Measurements from ENCODE around the gene RHCG.

The RHCG gene

DNA sequence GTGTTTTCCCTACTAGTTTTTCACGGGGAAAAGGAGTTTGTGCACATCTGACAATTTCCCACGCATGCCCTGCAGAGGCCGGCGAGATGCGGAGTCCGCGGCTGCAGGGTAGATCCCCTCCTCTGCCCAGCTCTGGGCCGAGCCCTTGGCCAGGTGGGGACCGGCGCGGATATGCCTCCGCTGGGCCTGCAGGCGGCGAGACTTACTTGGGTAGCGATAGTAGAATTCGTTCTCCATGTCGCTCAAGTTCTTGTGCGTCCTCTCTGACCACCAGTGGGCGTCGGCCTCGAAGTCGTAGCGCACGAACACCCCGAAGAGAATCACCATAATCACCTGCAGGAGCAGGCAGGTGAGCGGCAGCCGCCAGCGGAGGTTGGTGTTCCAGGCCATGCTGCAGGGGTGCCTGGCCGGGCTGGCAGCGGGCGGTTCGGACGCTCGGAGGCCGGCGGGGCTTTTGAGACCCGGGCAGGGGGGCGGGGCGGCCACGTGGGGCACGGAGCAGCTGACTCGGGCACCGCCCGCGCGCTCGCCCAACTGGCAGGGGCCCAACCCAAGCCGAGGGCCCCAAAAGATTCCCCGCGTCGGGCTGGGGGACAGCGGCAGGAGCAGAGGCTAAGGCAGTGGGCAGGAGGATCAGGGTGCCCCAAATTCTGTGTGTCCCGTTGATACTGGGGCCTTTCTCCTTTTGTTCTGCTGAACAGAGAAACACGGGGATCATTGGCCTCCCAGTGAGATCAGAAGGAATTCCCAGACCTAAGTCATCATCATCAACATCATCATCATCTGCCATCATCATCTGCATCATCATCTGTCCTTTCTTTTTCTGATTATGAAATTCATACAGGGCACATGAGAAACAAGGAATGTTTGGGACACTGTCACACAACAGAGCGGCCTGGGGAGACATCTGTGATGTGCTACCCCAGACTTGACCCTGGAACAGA is at the start of gene RHCG:
Gene RHCG (minus strand): TSS at position 429 of the 944 bp plus-strand sequence. CDS start 39 bp downstream, at position 390.
- DNase-seq: no peak

DNA sequence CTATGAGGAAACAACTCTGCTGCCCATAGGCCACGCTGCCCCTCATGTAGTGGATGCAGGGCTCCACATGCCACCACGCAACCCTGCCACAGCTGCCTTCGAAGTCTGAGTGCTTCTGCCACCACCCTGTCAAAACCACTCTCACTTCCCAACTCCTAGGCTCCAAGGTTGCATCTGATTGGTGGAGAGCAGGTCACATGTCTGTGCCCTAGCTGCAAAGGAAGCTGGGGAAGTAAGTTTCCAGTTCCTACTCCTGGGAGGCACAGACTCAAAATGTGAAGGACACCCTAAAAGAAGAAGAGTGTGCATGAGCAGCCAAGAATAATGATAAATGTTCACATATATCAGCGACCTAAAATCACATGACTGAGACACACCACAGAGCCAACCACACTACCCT is 47.0 kb upstream of the RHCG start:
- DNase-seq: no peak

DNA sequence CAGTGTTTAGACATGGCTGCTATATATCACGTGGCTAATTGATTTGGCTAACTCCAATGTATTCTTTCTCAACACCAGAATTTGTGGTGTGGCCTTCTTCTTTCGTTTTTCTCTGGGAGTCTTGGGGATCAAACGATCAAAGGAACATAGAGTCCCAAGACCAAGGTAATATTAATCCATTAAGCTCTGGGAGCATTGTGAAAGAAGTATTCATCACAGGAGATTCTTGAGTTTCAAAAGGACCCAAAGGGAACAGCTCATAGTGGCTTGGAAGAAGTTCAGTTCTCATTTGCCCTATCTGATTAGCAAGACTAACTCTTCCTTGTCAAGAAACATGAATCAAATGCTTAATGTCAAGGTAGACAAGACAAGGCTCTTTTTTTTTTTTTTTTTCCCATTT is 46.0 kb upstream of the RHCG start:
- no peak for DNase-seq

DNA sequence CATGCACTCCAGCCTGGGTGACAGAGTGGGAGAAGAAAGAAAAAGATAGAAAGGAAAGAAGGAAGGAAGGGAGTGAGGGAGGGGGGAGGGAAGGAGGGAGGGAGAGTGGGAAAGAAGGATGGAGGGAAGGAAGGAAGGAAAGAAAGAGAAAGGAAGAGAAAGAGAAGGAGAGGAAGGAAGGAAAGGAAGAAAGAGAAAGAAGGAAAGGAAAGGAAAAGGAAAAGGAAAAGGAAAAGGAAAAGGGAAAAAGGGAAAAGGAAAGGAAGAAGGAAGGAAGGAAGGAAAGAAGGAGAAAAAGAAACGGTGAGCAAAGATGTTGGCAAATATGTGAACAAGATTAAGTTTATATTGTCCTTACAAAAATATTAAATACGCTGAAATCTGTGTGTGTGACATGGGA is 42.6 kb upstream of the RHCG start:
- no peak for DNase-seq

DNA sequence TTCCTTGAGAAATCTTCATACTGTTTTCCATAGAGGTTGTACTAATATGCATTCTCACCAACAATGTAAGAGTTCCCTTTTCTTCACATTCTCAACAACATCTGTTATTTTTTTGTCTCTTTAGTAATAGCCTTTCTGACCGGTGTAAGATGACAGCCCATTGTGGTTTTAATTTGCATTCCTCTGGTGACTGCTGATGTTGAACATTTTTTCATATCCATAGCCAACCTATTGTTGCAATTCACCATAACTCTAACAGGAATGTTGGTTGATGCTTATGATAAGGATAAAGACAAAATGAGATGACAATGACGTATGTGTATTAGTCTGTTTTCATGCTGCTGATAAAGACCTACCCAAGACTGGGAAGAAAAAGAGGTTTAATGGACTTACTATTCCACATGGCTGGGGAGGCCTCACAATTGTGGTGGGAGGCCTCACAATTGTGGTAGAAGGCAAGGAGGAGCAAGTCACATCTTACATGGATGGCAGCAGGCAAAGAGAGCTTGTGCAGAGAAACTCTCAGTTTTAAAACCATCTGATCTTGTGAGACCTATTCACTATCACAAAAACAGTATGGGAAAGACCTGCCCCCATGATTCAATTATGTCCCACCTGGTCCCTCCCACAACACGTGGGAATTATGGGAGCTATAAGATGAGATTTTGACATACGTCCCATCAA is 37.6 kb upstream of the RHCG start:
- no peak for DNase-seq

DNA sequence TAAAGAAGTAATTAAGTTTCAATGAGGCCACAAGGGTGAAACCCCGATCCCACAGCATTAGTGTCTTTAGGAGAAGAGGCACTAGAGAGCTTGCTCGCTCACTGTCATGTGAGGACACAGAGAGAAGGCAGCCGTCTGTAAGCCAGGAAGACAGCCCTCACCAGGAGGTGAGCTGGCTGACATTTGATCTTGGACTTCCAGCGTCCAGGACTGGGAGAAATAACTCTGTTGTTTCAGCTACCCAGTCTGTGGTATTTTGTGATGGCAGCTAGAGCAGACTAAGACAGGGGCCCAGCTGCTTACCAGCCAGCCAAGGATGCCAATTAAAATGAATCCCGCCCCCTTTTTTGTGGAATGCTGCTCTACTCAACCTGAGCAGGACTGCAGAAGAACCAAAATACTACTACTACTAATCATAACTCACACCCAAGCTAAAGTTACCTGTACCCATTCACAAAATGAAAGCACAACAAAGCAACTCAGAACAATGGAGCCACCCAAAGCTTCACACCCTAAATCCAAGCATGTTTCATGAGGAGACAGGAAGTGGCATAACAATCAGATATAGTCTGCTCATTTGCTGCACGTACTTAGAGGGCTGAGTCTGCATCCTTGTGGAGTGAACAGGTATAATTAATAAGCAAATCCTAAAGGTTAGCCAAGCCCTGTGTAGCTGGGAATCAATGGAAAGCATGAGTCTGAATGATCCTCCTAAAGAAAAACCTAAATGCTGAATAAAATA is 35.6 kb upstream of the RHCG start:
- no peak for DNase-seq

DNA sequence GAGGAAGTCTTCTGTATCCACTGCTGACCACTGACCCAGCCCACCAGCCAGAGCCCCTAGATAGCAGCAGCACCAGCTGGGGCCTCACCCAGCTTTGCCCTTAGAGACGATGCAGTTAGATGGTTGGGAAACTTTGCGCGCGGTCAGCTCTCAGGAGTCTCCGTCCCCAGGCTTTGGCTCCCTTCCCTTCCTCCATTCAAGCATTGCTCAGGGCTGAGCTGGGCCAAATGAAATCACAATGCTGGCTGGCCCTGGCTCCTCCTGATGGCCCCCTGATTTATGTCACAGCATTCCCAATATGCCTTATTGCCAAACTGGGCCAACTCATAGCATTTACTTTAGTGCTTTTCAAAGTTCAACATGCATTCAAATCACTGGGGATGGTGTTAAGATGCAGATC is 34.6 kb upstream of the RHCG start:
- no peak for DNase-seq

DNA sequence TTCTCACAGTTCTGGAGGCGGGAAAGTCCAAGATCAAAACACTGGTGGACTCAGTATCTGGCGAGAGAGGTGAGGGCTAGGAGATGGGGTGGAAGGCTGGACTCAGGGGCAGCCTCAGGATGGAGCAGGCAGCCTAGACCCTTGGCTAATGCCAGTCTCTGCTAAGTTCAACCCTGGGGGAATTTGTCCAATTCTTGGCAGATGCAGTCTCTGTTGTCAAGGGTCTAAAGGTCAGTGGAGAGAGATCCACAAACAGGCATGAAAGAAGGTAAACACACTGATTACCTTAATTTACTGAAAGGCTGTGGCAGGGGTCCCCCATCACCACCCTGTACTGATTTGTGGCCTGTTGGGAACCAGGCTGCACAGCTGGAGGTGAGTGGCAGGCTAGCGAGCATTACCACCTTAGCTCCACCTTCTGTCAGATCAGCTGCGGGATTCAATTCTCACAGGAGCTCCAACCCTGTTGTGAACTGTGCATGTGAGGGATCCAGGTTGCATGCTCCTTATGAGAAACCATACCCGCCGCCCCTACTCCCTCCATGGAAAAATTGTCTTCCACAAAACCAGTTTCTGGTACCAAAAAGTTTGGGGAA is 32.5 kb upstream of the RHCG start:
- no peak for DNase-seq

DNA sequence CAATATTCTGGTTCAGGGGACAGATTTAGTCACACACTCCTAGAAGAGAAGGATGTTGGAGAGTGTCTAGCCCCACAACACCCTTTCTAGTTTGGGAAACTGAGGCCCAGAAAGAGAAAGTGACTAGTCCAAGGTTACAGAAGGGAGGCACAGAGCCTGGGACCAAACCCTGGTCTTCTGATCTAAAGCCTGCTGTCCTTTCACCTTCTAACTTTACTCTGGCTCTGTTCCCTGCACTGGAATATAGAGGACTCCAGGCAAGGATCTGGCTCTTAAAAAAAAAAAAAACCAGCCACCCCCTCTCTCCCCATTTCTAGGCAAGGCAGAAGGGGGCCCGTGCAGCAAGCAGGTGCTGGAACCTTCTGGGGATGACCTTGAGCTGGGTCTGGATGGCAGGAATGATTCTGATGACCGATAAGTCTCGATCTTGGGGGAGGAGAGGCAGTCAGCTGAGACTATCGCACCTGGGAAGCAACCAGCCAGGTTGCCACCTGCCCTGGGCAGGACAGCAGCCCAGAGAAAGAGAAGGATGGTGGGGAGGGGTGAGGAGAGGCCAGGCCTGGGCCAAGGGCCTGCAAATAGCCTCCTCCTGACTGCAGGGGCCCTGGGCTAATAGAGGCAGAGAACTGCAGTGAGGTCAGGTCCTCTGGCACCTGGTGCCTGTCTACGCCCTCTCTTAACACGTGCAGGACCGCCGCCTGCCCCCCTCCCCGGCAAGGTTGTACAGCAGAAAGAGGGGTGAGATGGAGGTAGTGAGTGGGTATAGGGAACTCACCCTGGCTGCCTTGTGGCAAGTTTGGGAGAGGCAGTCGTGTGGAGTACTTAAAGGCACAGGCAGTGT is 30.4 kb upstream of the RHCG start:
- no peak for DNase-seq

DNA sequence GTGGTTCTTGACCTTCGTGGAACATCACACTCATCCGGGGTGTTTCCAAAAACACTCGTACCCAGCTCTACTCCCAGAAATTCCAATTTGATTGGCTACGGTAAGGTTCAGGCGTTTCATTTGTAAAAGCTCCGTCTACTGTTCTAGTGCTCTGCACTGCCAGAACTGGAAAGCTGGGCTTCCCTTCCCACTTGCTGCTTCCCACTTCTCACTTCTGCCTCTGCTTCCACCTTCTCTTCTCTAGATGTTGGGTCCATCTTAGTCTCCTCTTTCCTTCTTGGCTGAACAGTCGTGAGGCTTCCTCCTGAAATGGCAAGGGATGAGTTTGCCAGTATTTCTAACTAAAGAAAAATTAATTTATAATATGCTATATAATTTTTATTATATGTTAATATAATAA is 29.8 kb upstream of the RHCG start:
- DNase-seq: no peak

DNA sequence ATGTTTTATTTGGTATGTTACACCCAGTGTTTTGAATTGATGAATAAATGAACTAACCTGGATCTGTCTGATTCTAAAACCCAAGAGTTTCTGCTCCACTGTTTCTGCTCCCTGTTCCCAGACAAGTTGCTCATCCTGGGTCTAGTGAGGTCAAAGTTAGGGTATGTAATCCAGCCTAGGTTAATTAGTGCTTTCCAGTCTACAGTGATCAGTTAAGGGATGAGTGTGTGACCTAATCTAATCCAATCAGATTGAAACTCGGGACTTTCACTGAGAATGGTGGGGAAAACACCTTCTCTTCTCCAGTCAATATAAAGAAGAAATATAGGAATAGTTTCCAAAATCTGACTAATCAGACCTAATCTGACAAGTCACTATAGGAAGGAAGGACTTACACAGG is 27.8 kb upstream of the RHCG start:
- no peak for DNase-seq

DNA sequence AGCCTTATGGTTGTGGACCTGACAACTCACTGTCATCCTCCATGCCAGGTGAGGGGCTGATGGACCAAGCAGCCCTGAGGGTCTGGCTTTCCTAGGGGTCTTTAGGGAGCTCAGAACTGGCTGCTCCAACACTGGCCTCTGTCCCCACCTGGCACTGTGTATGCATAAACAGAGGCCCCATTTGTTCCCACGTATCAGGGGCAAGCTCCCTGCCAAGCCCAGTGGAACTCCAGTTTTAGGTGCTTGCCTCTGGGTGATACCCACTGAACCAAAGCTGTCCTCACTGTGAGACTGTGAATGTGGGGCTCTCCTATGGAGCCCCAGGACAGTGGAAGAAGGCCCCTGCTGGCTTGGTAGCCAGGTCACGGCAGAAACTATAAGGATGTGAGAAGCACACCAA is 26.7 kb upstream of the RHCG start:
- DNase-seq: no peak

DNA sequence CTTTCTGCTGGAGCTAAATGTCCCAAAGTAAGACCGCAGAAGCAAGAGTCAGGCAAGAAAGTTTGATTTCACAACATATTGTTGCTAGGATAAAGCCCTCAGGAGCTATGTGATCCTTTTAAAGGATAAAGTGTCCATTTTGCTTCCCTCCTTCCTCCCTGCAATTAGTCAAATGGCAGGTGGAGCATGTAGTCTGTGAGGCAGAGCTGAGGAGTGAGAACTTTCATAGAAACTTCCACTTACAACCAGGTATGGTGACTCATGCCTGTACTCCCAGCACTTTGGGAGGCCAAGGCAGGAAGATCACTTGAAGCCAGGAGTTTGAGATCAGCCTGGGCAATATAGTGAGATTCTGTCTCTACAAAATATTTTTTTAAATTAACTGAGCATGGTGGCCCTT is 25.2 kb upstream of the RHCG start:
- DNase-seq: no peak

DNA sequence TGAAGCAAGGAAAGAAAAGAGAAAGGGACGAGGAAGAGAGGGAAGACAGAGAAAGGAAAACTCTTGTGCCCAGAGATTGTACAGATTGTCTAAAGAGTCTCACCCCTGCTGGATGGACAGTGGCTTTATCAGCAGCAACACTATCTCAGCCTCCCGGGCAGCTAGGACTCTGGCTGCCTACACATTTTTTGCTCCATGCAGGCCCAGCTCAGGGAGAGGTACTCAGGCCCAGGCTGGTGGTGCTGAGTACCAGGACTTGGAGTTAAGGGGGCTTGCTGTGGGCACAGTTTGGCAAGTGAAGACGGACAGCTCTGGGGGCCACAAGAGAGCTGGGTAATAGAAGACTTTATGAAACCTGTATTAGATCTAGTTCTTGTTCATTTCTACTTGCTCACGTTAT is 19.1 kb upstream of the RHCG start:
- no peak for DNase-seq

DNA sequence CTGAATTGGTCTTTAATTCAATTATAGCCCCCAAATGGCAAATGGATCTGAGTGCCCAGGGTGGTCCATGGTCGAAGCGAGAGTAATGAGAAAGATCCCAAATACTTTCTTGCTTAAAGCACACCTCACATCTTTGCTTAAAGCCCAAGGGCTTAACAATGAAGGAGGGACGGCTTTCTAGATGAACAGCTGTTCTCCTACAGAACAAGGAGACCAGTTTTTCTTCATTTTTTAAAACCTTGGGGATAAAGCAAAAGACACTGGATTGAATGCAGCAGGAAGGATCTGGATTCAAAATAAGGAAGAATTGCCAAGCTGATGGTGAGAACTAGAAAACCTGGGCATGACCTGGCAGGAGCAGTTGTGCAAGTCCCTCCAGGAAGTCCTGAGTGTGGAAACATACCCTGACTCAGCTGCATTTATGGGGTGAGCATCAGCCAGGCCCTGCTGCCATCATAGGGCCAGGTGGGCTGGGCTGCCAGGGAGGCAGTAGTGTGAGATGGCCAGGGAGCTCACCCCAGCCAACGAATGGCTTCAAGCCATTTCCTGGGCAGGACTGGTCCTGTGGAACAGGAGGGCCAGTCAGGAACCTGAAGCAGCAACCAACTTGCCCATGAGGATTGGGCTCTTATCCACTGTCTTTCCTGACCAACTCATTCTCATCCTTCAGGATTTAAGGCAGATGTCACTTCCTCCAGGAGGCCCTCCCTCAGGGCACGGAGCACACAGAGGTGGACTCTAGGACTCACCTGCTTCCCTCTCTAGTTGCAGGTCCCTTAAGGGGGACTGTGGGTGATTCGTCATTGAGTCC is 18.4 kb upstream of the RHCG start:
- DNase-seq: no peak

DNA sequence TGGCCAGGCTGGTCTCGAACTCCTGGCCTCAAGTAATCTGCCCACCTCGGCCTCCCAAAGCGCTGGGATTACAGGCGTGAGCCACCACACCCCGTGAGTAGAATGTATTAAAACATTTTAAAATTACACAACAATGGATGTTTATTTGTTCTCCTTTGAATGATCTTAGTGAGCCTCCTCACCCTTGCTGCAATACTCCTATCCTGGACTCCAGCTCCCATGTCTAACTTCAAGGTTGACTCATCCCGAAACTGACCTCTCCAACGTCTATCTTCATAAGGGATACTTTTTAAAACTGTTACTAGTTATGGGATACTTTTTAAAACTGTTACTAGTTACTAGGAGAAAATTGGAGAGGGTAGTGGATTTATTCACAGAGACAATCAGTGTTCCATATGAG is 17.8 kb upstream of the RHCG start:
- DNase-seq: no peak

DNA sequence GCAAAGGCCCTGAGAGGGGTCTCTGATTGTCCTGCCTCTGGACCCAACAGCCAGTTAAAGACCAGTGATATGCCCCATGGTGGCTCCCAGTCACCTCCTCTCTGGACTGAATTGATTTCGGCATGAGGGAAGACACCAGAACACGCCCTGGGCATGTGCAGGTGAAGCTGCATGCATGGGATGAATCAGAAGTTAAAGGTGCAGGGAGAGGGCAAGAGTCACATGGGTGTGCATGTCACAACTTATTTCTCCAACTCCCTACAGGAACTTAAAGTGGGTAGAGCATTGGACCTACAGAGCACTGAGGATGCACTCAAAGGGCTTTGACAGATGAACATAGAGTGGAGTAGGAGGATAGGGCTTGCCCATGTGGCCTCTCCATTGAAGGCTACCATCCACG is 16.9 kb upstream of the RHCG start:
- DNase-seq: no peak

DNA sequence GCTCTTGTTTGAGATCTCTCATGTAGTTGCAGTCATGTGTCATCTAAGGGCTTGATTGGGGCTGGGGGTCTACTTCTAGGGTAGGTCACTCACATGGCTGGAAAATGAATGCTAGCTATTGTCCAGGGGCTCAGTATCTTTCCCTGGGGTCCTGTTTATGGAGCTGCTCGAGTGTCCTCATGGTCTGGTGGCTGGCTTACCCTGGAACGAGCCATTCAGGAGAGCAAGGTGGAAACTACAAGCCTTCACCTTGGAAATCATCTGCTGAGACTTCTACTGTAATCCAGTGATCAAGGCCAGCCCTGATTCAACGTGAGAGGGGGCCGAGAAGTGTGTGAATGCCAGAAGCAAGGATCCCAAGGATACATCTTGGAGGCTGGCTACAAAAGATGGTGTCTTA is 16.2 kb upstream of the RHCG start:
- DNase-seq: no peak

DNA sequence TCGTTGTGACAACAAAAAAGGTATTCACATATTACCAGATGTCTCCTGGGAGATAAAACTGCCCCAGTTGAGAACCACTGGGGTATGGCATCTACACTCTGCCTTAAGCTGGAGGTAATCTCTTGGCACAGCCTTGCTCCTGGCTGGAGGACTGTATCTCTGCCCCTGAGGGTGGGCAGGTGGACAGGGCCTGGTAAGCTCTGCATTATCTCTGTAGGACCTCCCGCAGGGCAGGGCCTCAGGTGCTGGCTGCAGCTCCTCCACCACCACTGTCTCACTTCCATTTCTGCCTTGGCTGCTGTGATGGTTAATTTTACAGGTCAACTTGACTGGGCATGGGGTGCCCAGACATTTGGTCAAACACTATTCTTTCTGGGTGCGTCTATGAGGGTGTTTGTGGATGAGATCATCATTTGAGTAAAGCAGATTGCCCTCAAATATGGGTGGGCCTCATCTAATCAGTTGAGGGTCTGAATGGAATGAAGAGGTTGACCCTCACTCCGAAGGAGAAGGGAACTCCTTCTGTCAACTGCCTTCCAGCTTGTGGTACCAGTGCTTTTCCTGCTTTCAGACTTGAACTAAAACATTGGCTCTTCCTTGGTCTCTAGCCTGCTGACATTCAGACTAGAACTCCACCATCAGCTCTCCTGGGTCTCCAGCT is 9.8 kb upstream of the RHCG start:
- DNase-seq: no peak

DNA sequence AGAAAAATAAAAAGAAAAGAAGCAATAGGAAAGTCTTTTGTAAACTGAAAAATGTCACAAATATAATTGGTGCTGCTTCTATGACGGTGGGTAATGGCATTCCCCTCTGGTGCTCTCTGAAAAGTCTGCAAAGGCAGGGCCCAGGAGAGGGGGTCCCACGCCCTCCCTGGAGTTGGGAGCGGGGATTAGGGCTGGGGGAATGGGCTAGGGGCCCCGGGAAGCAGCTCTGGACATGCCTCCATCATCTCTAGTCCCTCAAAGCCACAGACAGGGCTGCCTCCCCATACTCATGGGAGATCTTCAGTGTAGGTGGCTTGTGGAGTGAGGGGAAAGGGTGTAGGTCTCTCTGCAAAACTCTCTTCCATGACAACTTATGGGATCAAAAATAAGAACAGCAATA is 7.8 kb upstream of the RHCG start:
- no peak for DNase-seq

Data from activated CD4-positive, alpha-beta T cell treated with anti-CD3 and anti-CD28 coated beads, Interleukin-2, amount 50 U/mL, for 16 hours (primary cell).